Muscle of leg (tissue), 11 donors: Measurements from ENCODE around the gene CERK. TPM values are rescaled to one million over a fixed set of nuclear protein-coding genes. Genes with fewer than 3 reads are reported as not detected.
"Not testable (repeated sequence)": the region's sequence is repeated elsewhere in the genome, so short reads cannot be mapped to it uniquely, and the experiment has no call there.

Source experiments
- DNase-seq: peaks from one replicate; pipeline ENCODE4 v3.0.0; 2013
- H3K27ac ChIP-seq: one replicate; pipeline ENCODE4 v1.5.1; 2013; ENCODE audit warnings: mild to moderate bottlenecking, low read length, control low read depth
- H3K27me3 ChIP-seq: one replicate; pipeline ENCODE4 v1.6.1; 2013; ENCODE audit warnings: low read length; ENCODE audit not compliant: control insufficient read depth, insufficient read depth
- H3K36me3 ChIP-seq: one replicate; pipeline ENCODE4 v1.6.1; 2013; ENCODE audit warnings: low read length; ENCODE audit not compliant: control insufficient read depth, insufficient read depth
- H3K4me1 ChIP-seq: one replicate; pipeline ENCODE4 v1.6.1; 2013; ENCODE audit warnings: low read length; ENCODE audit not compliant: control insufficient read depth, insufficient read depth
- H3K4me3 ChIP-seq: one replicate; pipeline ENCODE4 v1.5.1; 2013; ENCODE audit warnings: low read length, control low read depth
- H3K9me3 ChIP-seq: replicated peaks from 2 replicates; pipeline ENCODE4 v1.6.1; 2013; ENCODE audit warnings: low read depth, low read length; ENCODE audit not compliant: control insufficient read depth
- WGBS: methylation state at CpG from one replicate; pipeline ENCODE4 v1.1.5; 2013; ENCODE audit warnings: missing lambda C conversion rate; ENCODE audit not compliant: insufficient coverage; 5-methylcytosine and 5-hydroxymethylcytosine counted together
- polyA plus RNA-seq, 8 donors: library from polyadenylated mRNA; unstranded; fragments of 120-200 nt; gene quantifications; one replicate each; pipeline versions ENCODE4 v1.2.1 to v1.2.3, GENCODE V29; 2013; ENCODE audit warnings: inconsistent platforms in 1 of 8, low replicate concordance in 1 of 8; ENCODE audit not compliant: insufficient read length in 8 of 8, insufficient read depth in 1 of 8
- total RNA-seq: library from RNA; stranded (reverse); fragments of 120-200 nt; gene quantifications from one replicate; pipeline ENCODE4 v1.2.4, GENCODE V29; 2013

The CERK gene
- total and polyA plus RNA-seq, 9 donors, result 18.5 to 33.0 (median 25.4) TPM

DNA sequence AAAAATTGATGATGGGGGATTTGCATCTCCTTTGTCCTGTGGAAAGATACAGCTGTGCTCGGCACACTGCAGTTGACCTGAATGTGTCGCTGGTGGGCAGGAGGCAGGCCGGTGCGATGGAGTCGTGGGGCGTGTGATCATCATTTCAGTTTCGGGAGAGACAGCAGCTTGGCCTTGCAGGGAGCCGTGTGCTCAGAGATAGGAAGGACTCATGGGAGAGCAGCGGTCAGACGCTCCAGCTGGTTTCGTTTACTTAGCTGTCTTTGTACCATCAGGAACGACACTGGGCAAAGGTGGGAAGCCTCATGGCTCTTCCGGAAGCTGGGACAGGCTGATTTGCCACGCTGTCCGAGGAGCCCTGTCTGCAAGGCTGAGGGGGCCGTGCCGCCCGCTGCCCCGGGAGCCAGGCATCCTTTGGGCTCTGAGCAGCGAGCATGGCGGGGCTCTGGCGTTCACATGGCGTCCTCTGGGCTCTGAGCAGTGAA is 85.2 kb downstream of the CERK start:
- WGBS, result 42% methylated on average over 23 of the region's 23 CpGs
- peaks cover 50% of the 10 kb centered on the region for H3K4me1 ChIP-seq
- no peaks in the 10 kb centered on the region for H3K9me3 ChIP-seq
- H3K27ac ChIP-seq, result peak overlapping the region; percentile 72
- peak; percentile 65 for DNase-seq
- H3K27me3 ChIP-seq, result no peaks in the 10 kb centered on the region
- H3K36me3 ChIP-seq, result peaks cover 2% of the 10 kb centered on the region
- no peak overlapping the region for H3K4me3 ChIP-seq

DNA sequence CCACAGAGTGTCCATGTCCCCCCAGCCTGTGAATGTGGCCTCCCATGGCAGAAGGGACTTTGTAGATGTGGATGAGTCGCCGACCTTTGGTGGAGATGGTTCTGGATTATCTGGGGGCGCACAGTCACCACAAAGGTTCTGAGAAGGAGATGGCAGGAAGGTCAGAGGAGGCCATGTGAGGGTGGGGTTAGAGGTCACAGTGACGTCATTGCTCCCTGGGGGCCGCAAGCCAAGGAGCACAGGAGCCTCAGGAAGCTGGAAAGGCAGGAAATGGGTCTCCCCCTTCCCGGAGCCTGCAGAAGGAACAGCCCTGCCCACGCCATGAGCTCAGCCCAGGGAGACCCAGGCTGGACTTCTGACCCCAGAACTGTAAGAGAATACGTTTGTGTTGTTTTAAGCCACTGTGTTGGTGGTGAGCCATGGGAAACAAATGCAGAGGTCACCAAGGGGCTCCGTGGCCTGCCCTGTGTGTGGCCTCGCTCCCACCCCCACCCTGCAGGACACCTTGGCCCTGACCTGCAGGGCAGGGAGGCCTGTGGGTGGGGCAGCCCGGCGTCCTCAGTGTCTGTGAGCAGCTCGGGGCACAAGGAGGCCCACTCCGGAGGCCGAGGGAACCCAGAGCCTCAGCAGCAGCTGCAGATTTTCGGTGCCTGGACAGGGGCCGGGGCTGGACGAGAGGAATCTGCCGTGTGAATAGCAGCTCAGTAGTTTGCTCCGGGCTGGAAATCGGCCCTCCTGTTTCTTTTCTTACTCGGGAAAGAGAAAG is 85.8 kb downstream of the CERK start:
- Histone ChIP-seq H3K36me3 (peaks cover 2% of the 10 kb centered on the region), H3K27me3 (no peaks in the 10 kb centered on the region), H3K4me3 (no peak overlapping the region), H3K4me1 (peaks cover 50% of the 10 kb centered on the region), H3K9me3 (no peaks in the 10 kb centered on the region), H3K27ac (peak overlapping the region; percentile 72)
- WGBS, result 37% methylated on average over 20 of the region's 22 CpGs
- DNase-seq, result peak; percentile 88

- no peaks in the 10 kb centered on the region for H3K27me3 ChIP-seq
- H3K27ac ChIP-seq, result no peak overlapping the region
- H3K9me3 ChIP-seq, result no peaks in the 10 kb centered on the region
- peaks cover 2% of the 10 kb centered on the region for H3K36me3 ChIP-seq
- 88% methylated on average over 14 of the region's 16 CpGs for WGBS
- no peak for DNase-seq
- no peak overlapping the region for H3K4me3 ChIP-seq
- peaks cover 52% of the 10 kb centered on the region for H3K4me1 ChIP-seq
These were observed 86.7 kb downstream of the CERK start for GRCh38 chr22:46651316-46651715.

DNA sequence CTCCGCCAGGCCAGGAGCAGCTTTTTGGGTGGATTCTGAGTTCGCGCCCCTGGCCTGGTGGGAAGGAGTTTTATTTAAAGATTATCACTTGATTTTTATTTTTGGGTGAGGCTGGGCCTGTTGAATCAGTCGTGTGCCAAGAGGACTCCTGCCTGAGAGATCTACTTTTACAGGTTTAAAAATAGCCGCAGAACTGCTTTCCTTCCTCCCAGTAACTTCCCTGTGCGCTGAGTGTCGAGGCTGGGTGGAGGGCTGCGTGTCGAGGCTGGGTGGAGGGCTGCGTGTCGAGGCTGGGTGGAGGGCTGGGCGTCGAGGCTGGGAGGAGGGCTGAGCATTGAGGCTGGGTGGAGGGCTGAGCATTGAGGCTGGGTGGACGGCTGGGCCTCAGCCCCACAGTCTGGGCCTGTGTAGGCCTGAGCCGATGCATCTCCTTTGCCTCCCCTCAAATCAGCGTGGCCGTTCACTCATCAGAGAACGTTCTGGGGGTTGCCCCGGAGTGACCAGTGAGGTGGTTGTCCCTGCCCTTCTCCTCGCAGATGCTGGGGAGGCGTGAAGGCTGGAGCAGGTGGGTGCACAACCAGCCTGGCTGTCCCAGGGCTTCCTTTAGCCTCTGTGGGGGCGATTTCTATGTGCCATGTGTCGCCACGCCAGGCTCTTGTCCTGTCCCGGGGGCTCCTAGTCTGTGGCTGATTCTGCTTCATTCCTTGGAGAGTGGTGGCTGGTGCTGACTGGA is 87.8 kb downstream of the CERK start:
- no peak for DNase-seq
- peak overlapping the region; percentile 83 for H3K27ac ChIP-seq
- peaks cover 55% of the 10 kb centered on the region for H3K4me1 ChIP-seq
- no peak overlapping the region for H3K4me3 ChIP-seq
- WGBS, result 49% methylated on average over 19 of the region's 25 CpGs
- peaks cover 2% of the 10 kb centered on the region for H3K36me3 ChIP-seq
- H3K27me3 ChIP-seq, result no peaks in the 10 kb centered on the region
- no peaks in the 10 kb centered on the region for H3K9me3 ChIP-seq

- no peaks in the 10 kb centered on the region for H3K27me3 ChIP-seq
- H3K27ac ChIP-seq, result peak overlapping the region; percentile 83
- H3K4me3 ChIP-seq, result no peak overlapping the region
- peak; percentile 82 for DNase-seq
- WGBS, result 23% methylated on average over 19 of the region's 25 CpGs
- peaks cover 2% of the 10 kb centered on the region for H3K36me3 ChIP-seq
- peaks cover 55% of the 10 kb centered on the region for H3K4me1 ChIP-seq
- H3K9me3 ChIP-seq, result no peaks in the 10 kb centered on the region
These were observed 88.6 kb downstream of the CERK start for GRCh38 chr22:46649141-46650077.

DNA sequence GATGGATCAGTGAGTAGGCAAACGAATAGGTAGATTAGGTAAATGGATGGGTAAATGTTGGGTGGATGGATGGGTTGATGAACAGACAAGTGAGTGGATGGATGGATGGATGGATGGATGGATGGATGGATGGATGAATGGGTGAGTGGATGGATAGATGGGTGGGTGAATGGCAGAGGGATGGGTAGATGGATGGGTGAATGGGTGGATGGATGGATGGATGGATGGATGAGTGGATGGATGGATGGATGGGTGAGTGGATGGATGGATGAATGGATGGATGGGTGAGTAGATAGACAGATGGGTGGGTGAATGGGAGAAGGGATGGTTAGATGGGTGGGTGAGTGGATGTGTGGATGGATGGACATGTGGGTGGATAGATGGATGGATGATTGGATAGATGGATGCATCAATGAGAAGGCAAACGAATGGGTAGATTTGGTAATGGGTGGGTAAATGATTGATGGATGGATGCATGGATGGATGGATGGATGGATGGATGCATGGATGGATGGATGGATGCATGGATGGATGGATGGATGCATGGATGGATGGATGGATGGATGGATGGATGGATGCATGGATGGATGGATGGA is 89.7 kb downstream of the CERK start:
- H3K4me3 ChIP-seq, H3K27ac ChIP-seq, DNase-seq, H3K9me3 ChIP-seq, H3K27me3 ChIP-seq, H3K36me3 ChIP-seq: not testable (repeated sequence)
- 92% methylated on average over 2 of the region's 2 CpGs for WGBS
- H3K4me1 ChIP-seq, result peaks cover 50% of the 10 kb centered on the region

DNA sequence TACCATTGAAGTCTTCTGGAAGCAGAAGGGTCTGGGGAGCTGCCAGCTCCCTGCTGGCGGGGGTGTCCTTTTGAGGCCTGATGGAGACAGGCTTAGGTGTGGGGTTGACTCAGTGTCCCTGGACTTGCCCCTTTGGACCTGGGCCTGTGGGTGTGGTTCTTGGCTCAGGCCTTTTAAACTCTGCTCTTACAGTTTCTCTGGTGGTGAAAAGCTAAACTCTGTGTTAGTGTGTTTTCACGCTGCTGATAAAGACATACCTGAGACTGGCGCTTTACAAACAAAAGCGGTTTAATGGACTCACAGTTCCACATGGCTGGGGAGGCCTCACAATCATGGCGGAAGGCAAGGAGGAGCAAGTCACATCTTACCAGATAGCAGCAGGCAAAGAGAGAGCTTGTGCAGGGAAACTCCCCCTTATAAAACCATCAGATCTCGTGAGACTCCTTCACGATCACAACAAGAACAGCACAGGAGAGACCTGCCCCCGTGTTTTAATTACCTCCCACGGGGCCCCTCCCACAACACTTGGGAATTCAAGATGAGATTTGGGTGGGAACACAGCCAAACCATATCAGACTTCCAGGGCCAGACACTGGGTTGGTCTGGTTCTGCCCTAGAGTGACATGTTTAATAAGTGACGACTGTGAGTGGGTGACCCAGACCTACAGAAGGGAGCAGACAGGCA is 91.4 kb downstream of the CERK start:
- H3K27ac ChIP-seq, result no peak overlapping the region
- no peak overlapping the region for H3K4me3 ChIP-seq
- no peaks in the 10 kb centered on the region for H3K36me3 ChIP-seq
- peaks cover 34% of the 10 kb centered on the region for H3K4me1 ChIP-seq
- no peaks in the 10 kb centered on the region for H3K9me3 ChIP-seq
- no peak for DNase-seq
- 96% methylated on average over 4 of the region's 10 CpGs for WGBS
- no peaks in the 10 kb centered on the region for H3K27me3 ChIP-seq

GRCh38 chr22:46642840-46643480 is 95.1 kb downstream of the CERK start:
- H3K9me3 ChIP-seq, H3K27ac ChIP-seq, H3K27me3 ChIP-seq, H3K36me3 ChIP-seq, H3K4me3 ChIP-seq, DNase-seq: not testable (repeated sequence)
- 94% methylated on average over 5 of the region's 5 CpGs for WGBS
- H3K4me1 ChIP-seq, result peaks cover 41% of the 10 kb centered on the region

DNA sequence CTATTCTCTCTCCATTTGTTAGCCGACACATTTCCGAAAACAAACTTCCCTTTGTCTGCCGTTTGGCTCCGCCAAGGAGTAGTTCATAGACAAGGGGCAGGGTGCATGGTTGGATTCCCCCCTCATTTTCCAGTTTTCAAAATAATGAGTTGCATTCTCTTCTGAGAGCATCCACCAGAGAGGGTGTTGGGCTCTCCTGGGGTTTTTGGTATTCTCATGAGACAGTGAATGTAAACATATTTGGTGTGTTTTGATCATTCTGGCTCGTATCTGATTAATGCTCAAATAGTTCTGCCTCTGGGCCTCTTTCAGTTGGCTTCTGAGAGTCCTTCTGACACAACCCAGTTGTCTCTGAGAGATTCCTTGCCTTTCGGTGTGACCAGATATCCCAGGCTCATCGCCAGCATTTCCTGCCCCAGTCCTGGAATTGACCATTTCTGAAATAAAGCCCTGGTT is 96.2 kb downstream of the CERK start:
- 50% methylated on average over 3 of the region's 7 CpGs for WGBS
- peaks cover 48% of the 10 kb centered on the region for H3K4me1 ChIP-seq
- H3K27me3 ChIP-seq, result no peaks in the 10 kb centered on the region
- no peak overlapping the region for H3K27ac ChIP-seq
- no peaks in the 10 kb centered on the region for H3K9me3 ChIP-seq
- H3K36me3 ChIP-seq, result no peaks in the 10 kb centered on the region
- no peak overlapping the region for H3K4me3 ChIP-seq
- no peak for DNase-seq
